HL-60 (cell line): ENCODE measurements around the gene MAP3K20.

ENCODE experiments used
- CTCF ChIP-seq: IDR thresholded peaks from one replicate; pipeline ENCODE4 v1.5.1; 2011; ENCODE audit warnings: low read length, control low read depth, inconsistent platforms; ENCODE audit not compliant: insufficient read depth
- GABPA ChIP-seq: IDR thresholded peaks from 2 replicates; pipeline ENCODE4 v1.6.1; 2012; ENCODE audit warnings: low read depth

- TF ChIP-seq CTCF = no peak
- TF ChIP-seq GABPA = no peak
Observed at GRCh38 chr2:173075056-173075780, 428 bp upstream of the MAP3K20 start.
